PFSK-1 (cell line): ENCODE results near the gene MKNK1.

Experiments used
- FOXP2 ChIP-seq: optimal IDR thresholded peaks from 2 replicates; pipeline ENCODE3; 2011; ENCODE audit warnings: borderline replicate concordance, control low read depth, inconsistent platforms; ENCODE audit not compliant: insufficient read depth; ENCODE audit errors: extremely low read length, extremely low read depth
- POLR2AphosphoS5 ChIP-seq: IDR thresholded peaks from 2 replicates; pipeline ENCODE4 v1.6.1; 2012; ENCODE audit warnings: low read depth, mild to moderate bottlenecking, control low read depth, low read length, moderate library complexity
- SIN3A ChIP-seq: IDR thresholded peaks from 2 replicates; pipeline ENCODE4 v1.6.1; 2012; ENCODE audit warnings: mild to moderate bottlenecking, low read length, moderate library complexity, borderline replicate concordance; ENCODE audit not compliant: insufficient read depth
- TAF1 ChIP-seq: IDR thresholded peaks from 2 replicates; pipeline ENCODE4 v1.6.1; 2012; ENCODE audit warnings: low read length, control low read depth, borderline replicate concordance; ENCODE audit not compliant: insufficient read depth
- TF ChIP-seq, protein P1 (sequence below), 2 experiments: IDR thresholded peaks; 2 replicates each; pipeline versions ENCODE4 v1.6.1 to v1.8.0; 2011 to 2012; ENCODE audit warnings: low read depth in 2 of 2, low read length in 2 of 2, control low read depth in 1 of 2, inconsistent platforms in 1 of 2, mild to moderate bottlenecking in 1 of 2, moderate library complexity in 1 of 2; ENCODE audit not compliant: insufficient read depth in 1 of 2

Gene MKNK1

DNA sequence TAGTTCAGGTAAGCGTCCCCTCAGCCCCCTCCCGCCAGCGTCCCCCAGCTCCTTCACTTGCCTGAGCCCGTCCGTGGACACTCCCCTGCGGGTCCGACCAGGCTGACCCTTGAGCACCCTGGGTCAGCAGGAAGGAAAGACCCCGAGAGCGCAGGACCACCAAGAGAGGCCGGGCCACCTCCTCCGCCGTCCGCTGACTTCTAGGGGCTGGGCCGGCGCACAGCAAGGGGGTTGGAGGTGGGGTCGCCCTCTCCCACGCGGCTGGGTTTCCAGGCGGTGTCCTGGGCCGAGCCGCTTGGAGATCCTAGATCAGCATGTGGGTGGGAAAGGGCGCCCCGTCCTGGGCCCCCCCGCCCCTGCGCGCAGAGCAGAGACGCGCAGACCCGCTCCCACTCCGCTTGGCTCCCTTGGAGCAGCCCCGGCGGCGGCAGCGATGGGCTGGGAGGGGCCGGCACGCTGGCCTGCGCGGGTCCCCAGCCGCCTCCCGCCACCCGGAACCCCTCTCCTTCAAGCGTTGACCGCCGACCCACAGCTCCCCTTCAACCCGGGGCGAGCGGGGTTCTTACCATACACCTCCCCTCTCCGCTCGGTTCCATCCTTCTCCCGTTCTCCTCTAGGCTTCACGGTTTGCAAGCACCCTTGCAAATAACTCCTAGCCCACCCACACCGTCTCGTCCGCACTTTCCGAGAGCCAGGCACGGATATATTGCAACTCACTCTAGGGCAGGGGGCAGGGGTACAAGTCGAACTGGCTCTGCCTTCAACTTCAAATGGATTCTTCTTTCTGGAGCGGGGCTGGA lies 60.1 kb downstream of the MKNK1 start:
- TF ChIP-seq TAF1 (no peak), FOXP2 (no peak), POLR2AphosphoS5 (no peak), SIN3A (no peak)
- TF ChIP-seq, protein P1, sequence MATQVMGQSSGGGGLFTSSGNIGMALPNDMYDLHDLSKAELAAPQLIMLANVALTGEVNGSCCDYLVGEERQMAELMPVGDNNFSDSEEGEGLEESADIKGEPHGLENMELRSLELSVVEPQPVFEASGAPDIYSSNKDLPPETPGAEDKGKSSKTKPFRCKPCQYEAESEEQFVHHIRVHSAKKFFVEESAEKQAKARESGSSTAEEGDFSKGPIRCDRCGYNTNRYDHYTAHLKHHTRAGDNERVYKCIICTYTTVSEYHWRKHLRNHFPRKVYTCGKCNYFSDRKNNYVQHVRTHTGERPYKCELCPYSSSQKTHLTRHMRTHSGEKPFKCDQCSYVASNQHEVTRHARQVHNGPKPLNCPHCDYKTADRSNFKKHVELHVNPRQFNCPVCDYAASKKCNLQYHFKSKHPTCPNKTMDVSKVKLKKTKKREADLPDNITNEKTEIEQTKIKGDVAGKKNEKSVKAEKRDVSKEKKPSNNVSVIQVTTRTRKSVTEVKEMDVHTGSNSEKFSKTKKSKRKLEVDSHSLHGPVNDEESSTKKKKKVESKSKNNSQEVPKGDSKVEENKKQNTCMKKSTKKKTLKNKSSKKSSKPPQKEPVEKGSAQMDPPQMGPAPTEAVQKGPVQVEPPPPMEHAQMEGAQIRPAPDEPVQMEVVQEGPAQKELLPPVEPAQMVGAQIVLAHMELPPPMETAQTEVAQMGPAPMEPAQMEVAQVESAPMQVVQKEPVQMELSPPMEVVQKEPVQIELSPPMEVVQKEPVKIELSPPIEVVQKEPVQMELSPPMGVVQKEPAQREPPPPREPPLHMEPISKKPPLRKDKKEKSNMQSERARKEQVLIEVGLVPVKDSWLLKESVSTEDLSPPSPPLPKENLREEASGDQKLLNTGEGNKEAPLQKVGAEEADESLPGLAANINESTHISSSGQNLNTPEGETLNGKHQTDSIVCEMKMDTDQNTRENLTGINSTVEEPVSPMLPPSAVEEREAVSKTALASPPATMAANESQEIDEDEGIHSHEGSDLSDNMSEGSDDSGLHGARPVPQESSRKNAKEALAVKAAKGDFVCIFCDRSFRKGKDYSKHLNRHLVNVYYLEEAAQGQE (IDR thresholded peaks at IDR 0.05; ENCODE audit: insufficient read depth in 1 of 2, low read depth in 2 of 2, low read length in 2 of 2): no peak

GRCh38 chr1:46543382-46543760 lies 60.7 kb downstream of the MKNK1 start:
- TF ChIP-seq TAF1 (no peak), SIN3A (no peak), FOXP2 (no peak), POLR2AphosphoS5 (no peak)
- TF ChIP-seq, protein P1 (IDR thresholded peaks at IDR 0.05; ENCODE audit: insufficient read depth in 1 of 2, low read depth in 2 of 2, low read length in 2 of 2): no peak

GRCh38 chr1:46539972-46540371 lies 64.1 kb downstream of the MKNK1 start:
- no peak for TF ChIP-seq POLR2AphosphoS5
- no peak for TF ChIP-seq TAF1
- no peak for TF ChIP-seq SIN3A
- TF ChIP-seq, protein P1 (IDR thresholded peaks at IDR 0.05; ENCODE audit: insufficient read depth in 1 of 2, low read depth in 2 of 2, low read length in 2 of 2): no peak
- no peak for TF ChIP-seq FOXP2

GRCh38 chr1:46538147-46538546 lies 65.9 kb downstream of the MKNK1 start:
- no peak for TF ChIP-seq TAF1
- TF ChIP-seq, protein P1 (IDR thresholded peaks at IDR 0.05; ENCODE audit: insufficient read depth in 1 of 2, low read depth in 2 of 2, low read length in 2 of 2): no peak
- TF ChIP-seq SIN3A: no peak
- no peak for TF ChIP-seq FOXP2
- no peak for TF ChIP-seq POLR2AphosphoS5

GRCh38 chr1:46537651-46538050 lies 66.4 kb downstream of the MKNK1 start:
- TF ChIP-seq POLR2AphosphoS5: no peak
- TF ChIP-seq TAF1: no peak
- TF ChIP-seq, protein P1 (IDR thresholded peaks at IDR 0.05; ENCODE audit: insufficient read depth in 1 of 2, low read depth in 2 of 2, low read length in 2 of 2): no peak
- no peak for TF ChIP-seq SIN3A
- no peak for TF ChIP-seq FOXP2
